Left renal pelvis (tissue), 4 donors: ENCODE measurements around the gene MAST4. TPM values are rescaled to one million over a fixed set of nuclear protein-coding genes. Genes with fewer than 3 reads are reported as not detected.
A peak's percentile ranks its signal among the peaks of the same experiment; 100 is the strongest.
"Not testable (repeated sequence)": the region's sequence is repeated elsewhere in the genome, so short reads cannot be mapped to it uniquely, and the experiment has no call there.

Experiments used
- DNase-seq, 4 donors: peaks; one replicate each; pipeline ENCODE4 v3.0.0-alpha.2; 2013; ENCODE audit warnings: low read depth in 4 of 4, low spot score in 3 of 4
- polyA plus RNA-seq, 4 donors: library from polyadenylated mRNA; unstranded; fragments of 120-200 nt; gene quantifications; one replicate each; pipeline ENCODE4 v1.2.1, GENCODE V29; 2013; ENCODE audit not compliant: insufficient read length in 4 of 4

MAST4 gene
- polyA plus RNA-seq, 4 donors: 10.5 to 16.2 (median 15.7) TPM

GRCh38 chr5:66741394-66741793 lies 145.2 kb downstream of the MAST4 start:
- no peak for DNase-seq

DNA sequence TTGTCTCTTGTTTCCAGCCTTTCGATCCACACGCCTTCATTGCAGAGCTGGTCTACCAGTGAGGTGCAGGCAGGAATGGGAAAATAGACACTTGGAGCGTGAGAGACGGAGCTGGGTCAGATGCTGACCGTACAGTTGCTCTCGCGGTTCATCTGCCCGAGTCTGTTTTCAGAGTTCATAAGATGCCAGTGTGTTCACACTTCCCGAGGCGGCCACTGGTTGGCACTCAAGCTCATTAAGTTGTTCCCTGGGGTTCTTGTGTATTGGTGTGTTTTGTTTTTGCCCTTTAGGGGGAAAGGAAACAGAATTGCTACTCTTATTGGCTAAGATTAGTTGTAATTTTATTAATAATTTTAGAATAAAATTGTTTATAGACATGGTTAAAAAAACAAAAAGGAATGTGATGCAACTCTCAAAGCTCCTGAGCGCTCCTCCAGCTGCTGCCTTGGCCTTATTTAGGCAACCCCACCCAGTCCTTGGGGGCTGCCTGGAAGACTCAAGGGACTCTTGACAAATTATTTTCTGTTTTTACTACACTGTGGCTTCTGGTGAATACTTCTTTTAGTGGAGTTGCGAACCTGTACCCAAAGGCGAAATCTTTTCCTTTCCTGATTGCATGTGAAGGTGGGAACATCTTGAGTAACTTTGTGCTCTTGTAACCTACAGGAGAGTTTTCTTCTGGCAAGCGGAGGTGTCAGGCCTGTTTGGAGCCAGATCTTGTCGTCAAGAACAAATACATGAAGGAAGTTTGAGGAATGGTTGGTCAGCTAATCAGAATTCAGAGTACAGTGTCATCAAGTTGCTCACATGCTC lies 146.1 kb downstream of the MAST4 start:
- DNase-seq: no peak

DNA sequence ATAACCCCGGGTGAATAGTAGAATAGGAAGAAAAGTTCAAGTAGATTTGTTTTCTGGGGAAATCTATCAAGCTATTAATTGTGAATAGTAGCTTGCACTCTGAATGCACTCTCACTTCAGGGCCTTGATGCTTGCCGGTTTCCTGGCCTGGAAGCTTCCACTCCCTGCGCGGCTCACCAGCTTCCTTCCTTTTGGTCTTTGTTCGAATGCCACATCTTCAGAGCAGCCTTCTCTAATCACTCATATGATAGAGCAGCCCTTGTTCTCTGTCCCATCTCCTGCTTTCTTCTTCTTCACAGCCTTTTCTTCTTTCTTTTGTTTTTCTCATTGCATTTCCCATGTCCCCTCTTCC lies 146.7 kb downstream of the MAST4 start:
- no peak for DNase-seq

GRCh38 chr5:66743344-66743743 lies 147.2 kb downstream of the MAST4 start:
- no peak for DNase-seq

DNA sequence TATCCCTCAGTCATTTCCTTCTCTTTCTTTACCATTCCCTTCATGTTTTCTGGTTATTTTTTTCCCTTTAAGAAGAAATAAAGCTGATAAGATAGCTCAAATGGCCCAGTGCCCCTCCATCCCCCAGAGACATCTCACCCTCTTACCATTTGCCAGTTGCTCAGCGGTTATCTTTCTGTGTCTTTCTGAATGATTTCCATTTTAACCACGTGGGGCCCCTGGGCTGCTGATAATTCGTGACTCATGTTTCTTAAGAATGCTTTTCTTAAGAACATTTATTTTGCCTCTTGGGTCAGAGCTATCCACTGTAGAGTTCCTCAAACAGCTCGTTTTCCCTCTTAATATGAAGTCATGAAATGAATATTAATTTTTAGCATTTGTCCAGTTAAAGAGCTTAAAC lies 147.8 kb downstream of the MAST4 start:
- DNase-seq: no peak

DNA sequence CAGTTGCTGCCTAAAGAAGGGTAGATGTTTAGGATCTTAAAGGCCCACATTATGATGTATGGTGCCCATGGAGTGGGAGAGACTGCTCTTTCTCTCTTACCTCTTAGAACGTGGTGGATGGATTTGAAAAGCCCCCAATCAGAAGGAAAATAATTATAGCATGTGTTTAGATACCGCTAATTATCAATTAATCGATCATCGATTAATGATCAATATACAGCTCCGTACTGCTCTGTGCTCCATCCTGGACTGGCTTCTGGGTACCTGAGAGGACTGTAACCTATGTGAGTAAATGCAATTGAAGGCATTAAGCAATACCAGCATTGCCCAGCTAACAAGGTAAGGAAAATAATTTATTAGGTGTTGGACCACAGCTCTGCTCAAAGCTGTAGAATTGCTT lies 149.1 kb downstream of the MAST4 start:
- DNase-seq: no peak

DNA sequence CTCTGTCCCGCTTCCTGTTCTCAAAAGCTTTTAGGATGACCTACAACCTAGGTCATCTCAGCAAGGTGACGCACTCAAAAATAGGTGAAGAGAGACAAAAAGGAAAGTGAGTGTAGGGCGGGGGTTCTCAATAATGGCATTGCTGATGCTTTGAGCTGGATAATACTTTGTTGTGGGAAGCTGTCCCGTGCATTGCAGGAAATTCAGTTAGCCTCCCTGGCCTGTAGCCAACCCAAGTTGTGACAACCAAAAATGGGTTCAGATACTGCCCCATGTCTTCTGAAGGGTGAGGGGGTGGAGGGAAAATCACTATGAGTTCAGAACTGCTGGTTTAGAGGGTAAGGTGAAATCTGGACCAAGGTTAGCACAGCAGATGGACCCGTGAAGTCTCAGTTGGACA lies 151.4 kb downstream of the MAST4 start:
- no peak for DNase-seq

DNA sequence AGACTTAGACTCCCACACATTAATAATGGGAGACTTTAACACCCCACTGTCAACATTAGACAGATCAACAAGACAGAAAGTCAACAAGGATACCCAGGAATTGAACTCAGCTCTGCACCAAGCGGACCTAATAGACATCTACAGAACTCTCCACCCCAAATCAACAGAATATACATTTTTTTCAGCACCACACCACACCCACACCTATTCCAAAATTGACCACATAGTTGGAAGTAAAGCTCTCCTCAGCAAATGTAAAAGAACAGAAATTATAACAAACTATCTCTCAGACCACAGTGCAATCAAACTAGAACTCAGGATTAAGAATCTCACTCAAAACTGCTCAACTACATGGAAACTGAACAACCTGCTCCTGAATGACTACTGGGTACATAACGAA lies 156.5 kb downstream of the MAST4 start:
- not testable (repeated sequence) for DNase-seq

DNA sequence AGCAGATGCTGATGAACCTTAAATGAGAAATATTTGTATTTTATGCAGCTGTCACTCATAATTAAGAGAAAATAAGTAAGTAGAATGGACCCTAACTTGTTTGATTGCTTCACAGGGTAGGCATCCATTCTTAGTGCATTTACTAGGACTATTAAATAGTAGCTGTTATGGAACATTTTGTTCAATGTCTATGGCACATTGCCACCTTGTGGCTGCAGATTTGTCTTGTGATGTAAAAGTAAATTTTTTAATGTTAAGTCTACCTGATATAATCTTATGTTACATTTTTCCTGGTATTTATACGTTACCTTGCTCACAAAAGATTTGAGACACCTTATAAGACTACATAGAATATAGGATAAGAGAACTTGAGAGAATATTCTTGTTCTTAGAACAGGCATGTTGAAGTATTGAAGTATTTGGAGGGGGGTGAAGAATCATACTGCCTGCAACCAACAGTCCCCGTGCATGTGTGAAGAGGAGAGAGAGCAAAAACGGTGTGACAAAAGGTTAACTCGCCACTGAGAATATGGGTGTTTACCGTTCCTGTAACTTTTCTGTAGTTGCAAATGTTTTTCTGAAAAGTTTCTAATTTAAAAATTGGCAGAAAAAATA lies 161.1 kb downstream of the MAST4 start:
- DNase-seq: peak; percentile 26 to 63 (median 39)

DNA sequence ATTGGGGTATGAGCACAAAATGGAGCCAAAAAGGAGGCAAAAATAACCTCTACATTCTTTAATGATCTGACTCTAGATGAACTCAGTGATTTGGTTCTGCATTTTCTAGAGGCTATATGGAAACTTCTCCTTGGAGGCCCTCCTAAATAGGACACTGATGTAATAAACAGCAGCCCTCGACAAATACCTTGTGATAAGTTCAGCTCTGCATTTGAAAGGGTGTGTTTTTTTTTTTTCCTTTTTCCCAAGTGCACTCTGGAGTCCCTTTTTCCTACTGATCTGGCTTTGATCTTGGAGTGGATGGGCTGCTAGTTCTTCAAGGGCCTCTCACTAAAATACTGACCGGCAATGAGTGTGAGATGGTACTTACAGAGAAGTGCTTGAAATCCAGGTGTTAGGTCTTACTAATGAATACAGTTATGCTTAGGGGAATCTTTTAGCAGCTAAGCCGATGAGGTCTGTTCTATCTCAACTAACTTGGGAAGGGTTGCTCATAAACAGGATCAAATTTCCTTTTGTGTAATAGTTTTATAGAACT lies 161.7 kb downstream of the MAST4 start:
- no peak for DNase-seq

GRCh38 chr5:66769030-66769733 lies 173.0 kb downstream of the MAST4 start:
- no peak for DNase-seq

- no peak for DNase-seq
Observed at GRCh38 chr5:66769839-66770617, 173.8 kb downstream of the MAST4 start.

- no peak for DNase-seq
Observed at GRCh38 chr5:66777868-66778267, 181.7 kb downstream of the MAST4 start.

GRCh38 chr5:66779528-66779927 lies 183.3 kb downstream of the MAST4 start:
- no peak for DNase-seq

DNA sequence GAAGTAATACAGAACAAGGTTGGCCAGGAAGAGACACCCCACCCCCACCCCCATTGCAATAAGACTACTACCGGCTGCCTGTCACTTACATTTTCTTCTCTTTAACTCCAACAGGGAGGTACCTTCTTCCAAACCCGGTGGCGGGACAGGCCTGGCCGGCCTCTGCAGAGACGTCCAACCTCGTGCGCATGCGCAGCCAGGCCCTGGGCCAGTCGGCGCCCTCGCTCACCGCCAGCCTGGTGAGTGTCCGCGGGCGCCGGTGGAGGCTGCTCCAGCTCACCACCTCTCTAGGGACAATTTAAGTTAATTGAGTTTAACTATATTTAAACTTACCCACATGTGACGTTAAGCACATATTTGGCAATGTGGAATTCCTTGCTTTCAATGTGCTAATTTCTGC lies 192.4 kb downstream of the MAST4 start:
- no peak for DNase-seq

DNA sequence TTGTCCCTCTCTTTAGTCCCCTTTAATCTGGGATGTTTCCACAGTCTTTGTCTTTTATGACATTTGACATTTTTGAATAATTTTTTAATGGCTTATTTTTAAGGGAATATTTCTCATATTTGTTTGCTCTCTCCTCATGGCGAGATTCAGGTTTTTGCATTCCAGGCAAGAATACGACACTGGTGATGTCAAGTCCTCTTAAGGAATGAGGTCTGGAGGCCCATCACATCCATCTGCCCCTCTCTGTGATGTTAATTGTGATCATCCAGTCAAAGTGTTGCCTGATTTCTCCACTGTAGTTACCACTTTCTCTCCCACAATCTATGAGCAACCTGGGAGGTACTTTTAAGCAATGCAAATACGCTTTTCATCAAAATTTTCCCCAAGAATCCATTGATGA lies 193.2 kb downstream of the MAST4 start:
- no peak for DNase-seq

DNA sequence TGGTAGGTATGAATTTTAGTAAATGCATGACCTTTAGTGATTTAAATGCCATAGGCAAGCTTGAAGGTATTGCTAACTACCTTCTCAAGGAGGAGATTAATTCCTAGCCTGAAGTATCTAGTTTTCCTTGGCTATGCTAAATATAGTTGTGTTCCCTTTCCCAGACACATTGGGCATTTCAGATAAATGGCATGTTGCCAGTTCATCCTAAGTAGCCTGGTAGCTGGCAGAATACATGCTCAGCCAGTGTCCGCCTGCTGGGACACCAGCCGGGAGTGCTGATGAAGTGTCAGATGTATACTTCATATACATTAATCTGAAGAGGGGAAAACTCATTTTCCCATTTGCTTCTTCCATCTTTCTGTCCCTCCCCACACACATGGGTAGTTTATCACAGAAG lies 196.9 kb downstream of the MAST4 start:
- DNase-seq: no peak

DNA sequence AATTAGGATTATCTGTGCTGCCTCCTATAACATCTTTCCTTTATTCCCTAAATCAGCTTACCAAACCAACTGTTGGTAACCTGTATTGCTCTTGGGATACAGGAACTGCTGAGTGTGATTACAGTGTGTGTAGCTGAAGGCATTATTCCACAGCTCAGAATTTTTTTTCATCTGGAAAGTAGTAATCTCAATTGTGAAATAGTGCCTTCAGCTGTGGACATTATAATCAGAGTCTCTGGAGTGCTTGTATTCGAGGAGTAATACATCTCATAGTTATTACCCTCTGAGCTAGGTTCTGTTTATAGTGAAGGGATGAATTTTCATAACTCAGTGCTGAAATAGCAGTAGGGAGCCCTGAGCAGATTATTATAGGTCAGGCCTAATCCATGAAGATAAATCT lies 199.5 kb downstream of the MAST4 start:
- DNase-seq: no peak

GRCh38 chr5:66796305-66797292 lies 200.4 kb downstream of the MAST4 start:
- DNase-seq: no peak

DNA sequence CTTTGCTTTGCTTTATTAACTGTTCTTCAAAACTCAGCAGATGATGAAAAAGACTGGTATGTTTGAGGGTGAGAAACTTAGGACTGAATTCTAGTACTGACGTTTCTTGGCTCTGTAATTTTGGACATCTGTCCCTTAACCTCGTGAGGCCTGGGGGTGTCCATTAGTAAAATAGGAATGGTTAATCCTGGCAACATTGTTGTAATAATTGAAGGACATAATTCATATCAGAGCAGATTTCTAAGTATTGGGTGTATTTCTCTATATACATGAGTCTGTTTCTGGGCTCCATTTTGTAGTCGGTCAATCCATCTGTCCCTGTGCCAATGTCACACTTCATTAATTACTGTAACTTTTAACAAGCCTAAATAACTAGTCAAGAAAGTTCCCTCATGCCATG lies 206.7 kb downstream of the MAST4 start:
- DNase-seq: no peak
